ENCODE data around the gene OR3A2. TPM values are rescaled to one million over a fixed set of nuclear protein-coding genes. Genes with fewer than 3 reads are reported as not detected.
"Not testable (repeated sequence)": the region's sequence is repeated elsewhere in the genome, so short reads cannot be mapped to it uniquely, and the experiment has no call there.

OR3A2 gene
- not detected for total RNA-seq
- polyA plus RNA-seq (2013, experiment 1 of 2): not detected
- polyA plus RNA-seq (2013, experiment 2 of 2): not detected
- long read RNA-seq, experiment 1: 0 reads
- long read RNA-seq, experiment 2: 0 reads
- long read RNA-seq, experiment 3: 0 reads
- long read RNA-seq, experiment 4: 0 reads

- Mint-ChIP-seq H3K27me3 (ENCODE audit: insufficient read depth) (peaks cover 12% of the 10 kb centered on the region), H3K4me1 (no peaks in the 10 kb centered on the region), H3K36me3 (ENCODE audit: low read depth) (no peaks in the 10 kb centered on the region), H3K27ac (no peak within 1 kb of the TSS), H3K4me3 (peak within 1 kb of the TSS; percentile 11), H3K9me3 (peaks cover 79% of the 10 kb centered on the region)
- Histone ChIP-seq H3K27ac (ENCODE audit: low read depth, low read length) (no peak within 1 kb of the TSS), H3K9ac (ENCODE audit: extremely low read depth, low read length, poor library complexity, severe bottlenecking) (no peak within 1 kb of the TSS), H3K9me3 (ENCODE audit: control insufficient read depth, low read length) (peaks cover 24% of the 10 kb centered on the region), H3K4me1 (ENCODE audit: control insufficient read depth, insufficient read depth, low read length) (no peaks in the 10 kb centered on the region), H3K36me3 (ENCODE audit: control insufficient read depth, insufficient read depth, low read length) (no peaks in the 10 kb centered on the region), H3K27me3 (ENCODE audit: control insufficient read depth, insufficient read depth, low read length, poor library complexity, severe bottlenecking) (no peaks in the 10 kb centered on the region), H3K4me3 (ENCODE audit: low read length) (no peak within 1 kb of the TSS)
- DNase-seq: peak; percentile 78
- 70 to 85% methylated on average over 85 to 92 of the region's 92 CpGs for WGBS, 2 experiments (ENCODE audit: insufficient coverage in 1 of 2, insufficient read length in 1 of 2)
- no peak for TF ChIP-seq CTCF (conservative IDR thresholded peaks at IDR 0.05)
These were observed at the start of gene OR3A2 for GRCh38 chr17:3385869-3386816. OR3A2 (minus strand) TSS chr17:3386308.

- no peak for TF ChIP-seq CTCF (conservative IDR thresholded peaks at IDR 0.05)
- peaks cover 33% of the 10 kb centered on the region for H3K9me3 Mint-ChIP-seq
- no peak within 1 kb of the TSS for H3K27ac ChIP-seq (ENCODE audit: low read depth, low read length)
- no peak within 1 kb of the TSS for H3K9ac ChIP-seq (ENCODE audit: extremely low read depth, low read length, poor library complexity, severe bottlenecking)
- H3K4me1 Mint-ChIP-seq: no peaks in the 10 kb centered on the region
- no peaks in the 10 kb centered on the region for H3K4me1 ChIP-seq (ENCODE audit: control insufficient read depth, insufficient read depth, low read length)
- 66 to 88% methylated on average over 3 of the region's 3 CpGs for WGBS, 2 experiments (ENCODE audit: insufficient coverage in 1 of 2, insufficient read length in 1 of 2)
- H3K4me3 ChIP-seq (ENCODE audit: low read length): no peak within 1 kb of the TSS
- no peaks in the 10 kb centered on the region for H3K27me3 ChIP-seq (ENCODE audit: control insufficient read depth, insufficient read depth, low read length, poor library complexity, severe bottlenecking)
- H3K36me3 ChIP-seq (ENCODE audit: control insufficient read depth, insufficient read depth, low read length): no peaks in the 10 kb centered on the region
- no peak within 1 kb of the TSS for H3K4me3 Mint-ChIP-seq
- H3K27me3 Mint-ChIP-seq (ENCODE audit: insufficient read depth): no peaks in the 10 kb centered on the region
- no peak for DNase-seq
- H3K9me3 ChIP-seq (ENCODE audit: control insufficient read depth, low read length): peaks cover 21% of the 10 kb centered on the region
- no peak within 1 kb of the TSS for H3K27ac Mint-ChIP-seq
- no peaks in the 10 kb centered on the region for H3K36me3 Mint-ChIP-seq (ENCODE audit: low read depth)
These were observed 47.6 kb upstream of the OR3A2 start, which contains the start of gene OR1E2 for GRCh38 chr17:3433741-3434140. OR1E2 (minus strand) TSS chr17:3433841; CDS start chr17:3433841, 0 bp downstream.

- 41 to 52% methylated on average over 6 to 7 of the region's 7 CpGs for WGBS, 2 experiments (ENCODE audit: insufficient coverage in 1 of 2, insufficient read length in 1 of 2)
- peak; percentile 89 for DNase-seq
- not testable (repeated sequence) for H3K36me3 ChIP-seq (ENCODE audit: control insufficient read depth, insufficient read depth, low read length); H3K36me3 Mint-ChIP-seq (ENCODE audit: low read depth); H3K4me3 Mint-ChIP-seq; H3K4me1 ChIP-seq (ENCODE audit: control insufficient read depth, insufficient read depth, low read length); H3K9ac ChIP-seq (ENCODE audit: extremely low read depth, low read length, poor library complexity, severe bottlenecking); H3K27ac ChIP-seq (ENCODE audit: low read depth, low read length); H3K4me3 ChIP-seq (ENCODE audit: low read length); H3K27me3 ChIP-seq (ENCODE audit: control insufficient read depth, insufficient read depth, low read length, poor library complexity, severe bottlenecking); H3K27ac Mint-ChIP-seq; H3K27me3 Mint-ChIP-seq (ENCODE audit: insufficient read depth); H3K4me1 Mint-ChIP-seq
- peaks cover 38% of the 10 kb centered on the region for H3K9me3 Mint-ChIP-seq
- H3K9me3 ChIP-seq (ENCODE audit: control insufficient read depth, low read length): peaks cover 21% of the 10 kb centered on the region
These were observed 47.1 kb upstream of the OR3A2 start for GRCh38 chr17:3433215-3433614.
